GM18951 (cell line): Measurements from ENCODE around the gene SUPT6H.
"Not testable (repeated sequence)": the region's sequence is repeated elsewhere in the genome, so short reads cannot be mapped to it uniquely, and the experiment has no call there.

Source experiments
- POLR2A ChIP-seq: IDR thresholded peaks from 4 replicates; pipeline ENCODE4 v1.6.1; 2011; ENCODE audit warnings: mild to moderate bottlenecking; ENCODE audit not compliant: insufficient read length, insufficient read depth; ENCODE audit errors: extremely low read depth
- in situ Hi-C: fragments of 300-500 bp; cut with MboI; formaldehyde crosslinking; loops from one replicate; pipeline ENCODE4 v1.12.0; 2022; ENCODE audit warnings: low sequenced_read_pairs, mixed read lengths, inconsistent platforms; ENCODE audit not compliant: unreplicated experiment

The SUPT6H gene

DNA sequence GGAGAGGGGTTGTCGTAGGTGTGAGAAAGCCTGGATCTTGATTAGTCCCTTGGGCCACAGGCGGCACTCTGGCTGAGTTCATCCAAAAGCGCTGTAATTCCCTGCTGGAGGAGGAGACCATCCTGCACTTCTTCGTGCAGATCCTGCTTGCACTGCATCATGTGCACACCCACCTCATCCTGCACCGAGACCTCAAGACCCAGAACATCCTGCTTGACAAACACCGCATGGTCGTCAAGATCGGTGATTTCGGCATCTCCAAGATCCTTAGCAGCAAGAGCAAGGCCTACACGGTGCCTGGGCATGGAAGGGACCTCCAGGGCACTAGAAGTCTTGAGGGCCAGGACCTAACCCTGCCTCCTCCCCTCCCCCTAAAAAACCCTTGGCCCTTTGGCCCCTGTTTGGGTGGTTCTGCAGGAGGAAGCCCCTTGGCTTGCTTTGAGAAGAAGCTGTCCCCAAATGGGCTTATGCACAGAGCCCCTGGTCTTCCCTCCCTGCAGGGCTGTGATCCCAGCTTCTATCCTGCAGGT, 72.8 kb downstream of the SUPT6H start:
- in situ Hi-C loops = no loop called here
- TF ChIP-seq POLR2A = no peak

DNA sequence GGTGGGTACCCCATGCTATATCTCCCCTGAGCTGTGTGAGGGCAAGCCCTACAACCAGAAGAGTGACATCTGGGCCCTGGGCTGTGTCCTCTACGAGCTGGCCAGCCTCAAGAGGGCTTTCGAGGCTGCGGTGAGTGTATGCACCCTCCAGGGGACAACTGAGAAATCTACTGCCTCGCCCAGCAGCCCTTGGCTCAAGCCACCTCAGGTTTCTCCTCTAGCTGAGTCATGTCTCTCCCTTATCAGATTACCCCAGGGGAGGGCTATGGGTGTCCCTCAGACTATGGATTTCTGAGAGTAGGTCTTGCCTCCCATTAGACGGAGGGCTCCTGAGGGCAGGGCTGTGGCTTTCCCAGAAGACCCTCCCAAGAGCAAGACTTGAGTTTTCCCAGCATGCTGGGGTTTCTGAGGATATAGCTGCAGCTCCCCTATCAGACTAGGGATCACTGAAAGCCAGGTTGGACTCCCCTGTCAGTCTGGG, 73.3 kb downstream of the SUPT6H start:
- no peak for TF ChIP-seq POLR2A
- in situ Hi-C loops = no loop called here

GRCh38 chr17:28735913-28736769, 74.1 kb downstream of the SUPT6H start:
- in situ Hi-C loops = not testable (repeated sequence)

- in situ Hi-C loops = no loop called here
These were observed 75.3 kb downstream of the SUPT6H start for GRCh38 chr17:28737316-28737715.

GRCh38 chr17:28737770-28738679, 76.0 kb downstream of the SUPT6H start:
- peak; percentile 72 for TF ChIP-seq POLR2A
- in situ Hi-C loops = no loop called here

More at GRCh38 chr17:28737316-28737715, 75.3 kb downstream of the SUPT6H start:
- TF ChIP-seq POLR2A = no peak

DNA sequence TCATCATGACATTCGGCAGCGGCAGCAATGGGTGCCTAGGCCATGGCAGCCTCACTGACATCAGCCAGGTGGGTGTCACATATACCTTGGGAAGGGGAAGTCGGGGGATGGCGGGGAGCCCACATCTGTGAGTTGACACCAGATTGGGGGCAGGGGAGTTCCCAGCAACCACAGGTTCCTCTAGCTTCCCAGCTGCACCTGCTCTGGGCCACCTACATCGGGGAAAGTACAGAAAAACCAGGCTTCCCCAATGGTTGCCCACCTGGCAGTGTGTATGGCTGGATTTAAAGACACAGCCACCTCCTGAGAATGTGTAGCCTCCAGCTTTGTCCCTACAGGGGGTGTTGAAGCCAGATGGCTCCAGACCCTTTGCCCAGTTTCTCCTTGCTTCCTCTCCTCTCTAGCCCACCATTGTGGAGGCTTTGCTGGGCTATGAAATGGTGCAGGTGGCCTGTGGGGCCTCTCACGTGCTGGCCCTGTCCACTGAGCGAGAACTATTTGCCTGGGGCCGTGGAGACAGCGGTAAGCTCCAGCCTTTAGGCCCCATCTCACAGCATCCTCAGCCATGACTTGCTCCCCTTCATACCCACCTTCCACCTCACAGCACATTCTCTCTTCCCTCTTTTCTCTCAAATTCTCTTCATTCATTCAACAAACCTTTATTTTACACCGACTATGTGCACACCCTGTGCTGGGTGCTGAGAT, 76.8 kb downstream of the SUPT6H start:
- in situ Hi-C loops = no loop called here
- TF ChIP-seq POLR2A = no peak

GRCh38 chr17:28740406-28741357, 78.7 kb downstream of the SUPT6H start:
- in situ Hi-C loops = no loop called here
- TF ChIP-seq POLR2A = no peak

GRCh38 chr17:28741358-28742349, 79.6 kb downstream of the SUPT6H start:
- in situ Hi-C loops = no loop called here

GRCh38 chr17:28743243-28744103, 81.5 kb downstream of the SUPT6H start, which contains the start of gene TRAF4:
TRAF4 (plus strand) TSS chr17:28744011; CDS start chr17:28744113, 102 bp downstream.
- peak; percentile 99 for TF ChIP-seq POLR2A
- in situ Hi-C loops = no loop called here

More at GRCh38 chr17:28741358-28742349, 79.6 kb downstream of the SUPT6H start:
- TF ChIP-seq POLR2A = no peak
